Right lobe of liver (tissue), 6 donors: ENCODE data around the gene LSP1. TPM values are rescaled to one million over a fixed set of nuclear protein-coding genes. Genes with fewer than 3 reads are reported as not detected.
"Not testable (repeated sequence)": the region's sequence is repeated elsewhere in the genome, so short reads cannot be mapped to it uniquely, and the experiment has no call there.

ENCODE experiments used
- ATAC-seq, 4 donors: fragments of 200-7000 bp; cut with Tn5 transposase; one replicate each; pipeline ENCODE4 v1.9.1; 2020; ENCODE audit warnings: mild to moderate bottlenecking in 4 of 4, moderate library complexity in 4 of 4
- DNase-seq, 3 donors: peaks; one replicate each; pipeline ENCODE4 v3.0.0-alpha.2; 2020
- H3K27ac ChIP-seq, 3 donors: fragments of 200-600 bp; one replicate each; pipeline ENCODE4 v1.8.0; 2022
- H3K27me3 ChIP-seq, 2 donors: fragments of 200-600 bp; one replicate each; pipeline ENCODE4 v1.8.0; 2022
- H3K36me3 ChIP-seq, 4 donors: fragments of 200-600 bp; sonication (generic) in 1 of 4; one replicate each; pipeline versions ENCODE4 v1.5.1 to v1.8.0; 2017 to 2022; ENCODE audit warnings: control low read depth in 1 of 4
- H3K4me1 ChIP-seq, 4 donors: fragments of 200-600 bp; sonication (generic) in 1 of 4; one replicate each; pipeline versions ENCODE4 v1.5.1 to v1.8.0; 2017 to 2022; ENCODE audit warnings: control low read depth in 1 of 4
- H3K4me3 ChIP-seq, 3 donors: fragments of 200-600 bp; one replicate each; pipeline ENCODE4 v1.8.0; 2022
- H3K9me3 ChIP-seq, 4 donors: fragments of 200-600 bp; sonication (generic) in 1 of 4; one replicate each; pipeline versions ENCODE4 v1.5.1 to v1.8.0; 2017 to 2022; ENCODE audit warnings: control low read depth in 1 of 4
- CTCF ChIP-seq, 4 donors: fragments of 200-600 bp in 3 of 4; fragments of 450-650 bp in 1 of 4; IDR thresholded peaks; one replicate each; pipeline versions ENCODE4 v1.5.1 to v1.8.0; 2016 to 2022; ENCODE audit warnings: antibody characterized with exemption in 4 of 4, mild to moderate bottlenecking in 2 of 4
- POLR2A ChIP-seq: fragments of 450-650 bp; IDR thresholded peaks from one replicate; pipeline ENCODE4 v1.6.1; 2017; ENCODE audit warnings: antibody characterized with exemption, mild to moderate bottlenecking
- WGBS: methylation state at CpG from one replicate; pipeline ENCODE4 v1.1.6; 2018; ENCODE audit warnings: low coverage, low lambda C conversion rate; ENCODE audit not compliant: insufficient coverage; ENCODE audit errors: missing lambda C conversion rate; 5-methylcytosine and 5-hydroxymethylcytosine counted together
- intact Hi-C, 2 donors: fragments of 100-400 bp; cut with DNase I; formaldehyde crosslinking; loops; one replicate each; pipeline versions ENCODE4 v1.11.2 to v1.14.1; 2022
- long read RNA-seq: library from polyadenylated mRNA; unstranded; transcript quantifications from one replicate; pipeline ENCODE4 v2.0.0, GENCODE V29; 2019
- total RNA-seq, 6 experiments: library from RNA; depleted of rRNA in 2 of 6; stranded (reverse); fragments of >200 nt in 2 of 6; fragmentation: NEBNext Ultra II Directional in 3 of 6; extraction: Animal tissue kit (Norgen Biotek cat#: 25700) in 3 of 6; gene quantifications; one replicate each; pipeline versions ENCODE4 v1.1.0 to v1.2.4, GENCODE V29; 2016 to 2023
- donor health status: DM: no; HTN: yes; CAD: no.
- donor health status: DM: no; HTN: no; CAD: no.
- donor health status: DM: no; HTN: no; CAD: no.
- donor health status: DM: no; HTN: yes; CAD: no.
- donor health status: DM: no; HTN: yes; CAD: no.

LSP1 gene
- total RNA-seq = 10 to 100 TPM in 3 of 6 experiments, 1 to 10 TPM in 3; 2.3 to 20.6 (median 8.8) TPM
- long read RNA-seq = 0 reads

DNA sequence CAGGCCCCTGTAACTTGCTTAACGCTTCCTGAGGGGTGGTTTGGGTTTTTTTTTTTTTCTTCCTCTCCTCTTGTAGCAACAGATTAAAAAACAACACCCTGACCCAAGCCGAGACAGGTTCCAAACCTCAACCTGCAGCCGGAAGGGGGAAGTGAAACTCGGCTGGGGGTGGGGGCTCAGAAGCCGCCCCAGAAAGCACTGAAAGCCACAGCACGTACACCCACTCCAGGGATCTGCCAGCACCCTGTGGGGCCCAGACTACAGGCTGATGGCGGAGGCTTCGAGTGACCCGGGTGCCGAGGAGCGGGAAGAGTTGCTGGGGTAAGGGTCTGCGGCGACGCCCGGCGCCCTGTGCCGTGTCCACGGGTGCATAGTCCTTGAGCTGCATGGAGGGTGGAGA, at the start of gene LSP1:
TSS of gene LSP1 (plus strand) at position 208 of the 400 bp plus-strand sequence. CDS start at position 269, 61 bp downstream.
- intact Hi-C loops = no loop called here
- WGBS = 43% methylated on average over 6 of the region's 18 CpGs
- Histone ChIP-seq H3K4me1 (no peaks in the 10 kb centered on the region), H3K36me3 (no peaks in the 10 kb centered on the region), H3K4me3 (peak within 1 kb of the TSS; percentile 11 to 26 (median 26)), H3K27me3 (no peaks in the 10 kb centered on the region), H3K27ac (peak within 1 kb of the TSS in 2 of 3 donors; percentile 53 to 70), H3K9me3 (no peaks in the 10 kb centered on the region)
- no peak for TF ChIP-seq POLR2A
- TF ChIP-seq CTCF (IDR thresholded peaks at IDR 0.05) = no peak
- DNase-seq (no peak), ATAC-seq (peak in 3 of 4 donors; percentile 37 to 41 (median 40))

DNA sequence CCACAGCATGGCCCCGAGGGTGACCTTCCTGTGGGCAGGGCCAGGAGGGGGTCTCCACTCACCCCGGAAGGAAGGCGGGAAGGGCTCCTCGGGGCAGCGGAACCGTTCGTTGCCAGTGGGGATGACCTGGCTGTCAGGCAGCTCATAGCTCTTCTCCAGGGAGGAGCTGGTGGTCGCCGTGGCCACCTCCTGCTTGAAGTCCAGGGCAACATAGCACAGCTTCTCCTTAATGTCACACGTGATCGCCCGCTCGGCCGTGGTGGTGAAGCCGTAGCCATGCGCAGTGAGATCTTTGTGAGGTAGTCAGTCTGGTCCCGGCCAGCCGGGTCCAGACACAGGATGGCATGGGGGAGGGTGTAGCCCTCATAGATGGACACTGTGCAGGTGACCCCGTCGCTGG, 49.6 kb upstream of the LSP1 start:
- intact Hi-C loops = no loop called here
- no peaks in the 10 kb centered on the region for H3K27me3 ChIP-seq

GRCh38 chr11:1803835-1804519, 48.9 kb upstream of the LSP1 start:
- H3K4me1 ChIP-seq, H3K9me3 ChIP-seq, H3K4me3 ChIP-seq, intact Hi-C loops, DNase-seq, H3K27ac ChIP-seq, ATAC-seq, H3K27me3 ChIP-seq, H3K36me3 ChIP-seq: not testable (repeated sequence)
- WGBS = 96% methylated on average over 4 of the region's 42 CpGs

More for the DNA sequence above, 49.6 kb upstream of the LSP1 start:
- no peak for DNase-seq
- ATAC-seq = no peak
- 100% methylated on average over 3 of the region's 20 CpGs for WGBS
- Histone ChIP-seq H3K4me3 (no peak overlapping the region), H3K9me3 (no peaks in the 10 kb centered on the region), H3K27ac (no peak overlapping the region), H3K4me1 (no peaks in the 10 kb centered on the region), H3K36me3 (no peaks in the 10 kb centered on the region)
- TF ChIP-seq CTCF (IDR thresholded peaks at IDR 0.05) (no peak), POLR2A (no peak)

DNA sequence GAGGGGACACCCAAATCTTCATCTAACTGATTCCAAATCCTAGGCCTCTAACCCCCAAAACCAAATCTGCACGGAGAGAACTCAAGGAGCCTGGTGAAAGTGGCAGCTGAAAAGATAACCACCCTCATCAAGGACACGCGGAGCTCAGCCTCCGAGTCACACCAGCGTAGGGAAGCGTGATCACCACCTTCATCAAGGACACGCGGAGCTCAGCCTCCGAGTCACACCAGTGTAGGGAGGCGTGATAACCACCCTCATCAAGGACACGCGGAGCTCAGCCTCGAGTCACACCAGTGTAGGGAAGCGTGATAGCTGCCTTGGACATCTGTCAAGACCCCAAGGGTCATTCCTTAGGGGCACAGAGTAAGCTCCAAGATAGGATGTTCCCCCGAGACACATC, 47.4 kb upstream of the LSP1 start:
- TF ChIP-seq CTCF (IDR thresholded peaks at IDR 0.05) = no peak
- no peak for TF ChIP-seq POLR2A
- Histone ChIP-seq H3K4me3 (no peak overlapping the region), H3K4me1 (no peaks in the 10 kb centered on the region), H3K9me3 (no peaks in the 10 kb centered on the region), H3K27ac (no peak overlapping the region), H3K36me3 (no peaks in the 10 kb centered on the region), H3K27me3 (no peaks in the 10 kb centered on the region)
- 78% methylated on average over 8 of the region's 15 CpGs for WGBS
- no peak for ATAC-seq
- no peak for DNase-seq
- intact Hi-C loops = no loop called here

DNA sequence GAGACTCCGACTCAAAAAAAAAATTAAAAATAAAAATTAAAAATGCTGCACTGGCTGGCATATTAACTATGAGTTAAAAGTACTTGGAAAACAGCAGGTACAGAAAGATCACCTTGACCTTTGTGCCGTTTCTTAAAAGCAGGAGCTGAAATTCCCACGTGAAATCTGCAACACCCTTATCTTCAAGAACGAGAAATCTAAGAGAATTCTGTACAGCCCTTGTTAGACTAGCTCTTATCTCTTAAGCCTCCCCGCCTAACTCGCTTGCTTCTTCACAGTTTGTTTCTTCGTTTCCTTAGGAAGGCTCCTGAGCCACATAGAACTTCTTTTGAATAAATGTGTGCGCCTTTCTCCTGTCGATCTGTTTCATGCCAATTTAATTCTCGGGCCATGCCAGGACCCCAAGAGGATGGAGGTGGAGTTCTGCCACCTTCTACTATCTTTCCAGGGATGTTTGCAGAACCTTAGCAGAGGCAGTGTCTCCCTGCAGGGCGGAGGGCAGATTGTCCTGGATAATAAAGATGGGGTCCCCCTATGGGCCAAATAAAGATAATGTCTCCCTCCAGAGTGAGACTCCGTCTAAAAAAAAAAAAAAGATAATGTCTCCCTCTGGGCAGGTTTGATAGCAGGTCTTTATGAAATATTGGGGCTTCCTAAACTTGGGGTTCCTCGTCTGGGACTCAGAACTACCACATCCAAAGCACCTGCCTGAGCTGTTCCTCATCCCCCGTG, 45.5 kb upstream of the LSP1 start:
- no peaks in the 10 kb centered on the region for H3K9me3 ChIP-seq
- no peak for DNase-seq
- H3K4me1 ChIP-seq = no peaks in the 10 kb centered on the region
- WGBS = 44% methylated on average over 14 of the region's 14 CpGs
- intact Hi-C loops = no loop called here
- no peaks in the 10 kb centered on the region for H3K27me3 ChIP-seq
- ATAC-seq = no peak
- H3K36me3 ChIP-seq = no peaks in the 10 kb centered on the region
- no peak overlapping the region for H3K4me3 ChIP-seq
- TF ChIP-seq CTCF (IDR thresholded peaks at IDR 0.05) (no peak), POLR2A (no peak)
- H3K27ac ChIP-seq = no peak overlapping the region
